GM12874 (cell line): ENCODE results near the gene CACNA1C.

Experiments
- TF ChIP-seq, protein P1 (sequence below): IDR thresholded peaks from 2 replicates; pipeline ENCODE4 v1.5.1; 2011; ENCODE audit warnings: low read depth, mild to moderate bottlenecking, control low read depth, low read length, moderate library complexity; ENCODE audit not compliant: insufficient read depth

Gene CACNA1C

DNA sequence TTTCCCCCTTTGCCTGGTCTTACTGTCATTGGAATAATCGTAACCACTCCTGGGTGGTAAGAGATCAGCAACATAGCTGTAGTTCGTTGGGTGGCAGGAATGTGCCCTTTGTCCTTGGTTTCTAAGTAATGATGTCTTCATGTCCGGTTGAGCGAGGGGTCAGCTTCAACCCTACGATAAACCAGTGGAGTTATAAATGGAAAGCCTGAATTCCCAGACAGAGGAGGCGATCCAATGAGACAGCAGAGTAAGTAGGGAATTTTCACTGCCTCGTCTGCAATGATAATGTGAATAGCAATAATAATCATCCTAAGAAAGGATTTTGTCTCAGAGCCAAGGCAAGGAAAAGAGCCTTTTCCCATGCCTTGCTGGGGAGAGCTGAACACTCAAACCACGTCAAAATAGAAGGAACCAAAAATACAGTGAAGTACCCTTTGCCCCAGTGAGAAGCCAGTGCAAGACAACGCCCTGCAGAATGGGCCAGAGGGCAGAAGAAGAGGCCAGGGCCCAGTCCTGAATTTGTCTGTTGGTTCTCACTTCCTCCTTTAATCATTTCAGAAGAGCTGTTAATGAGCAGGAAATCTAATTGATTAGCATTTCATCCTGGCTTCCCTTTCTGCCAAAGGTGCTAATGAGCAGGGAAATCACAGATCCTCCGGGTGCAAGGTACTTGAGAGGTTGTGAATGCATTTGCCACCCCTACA lies 330.7 kb downstream of the CACNA1C start:
- TF ChIP-seq, protein P1, sequence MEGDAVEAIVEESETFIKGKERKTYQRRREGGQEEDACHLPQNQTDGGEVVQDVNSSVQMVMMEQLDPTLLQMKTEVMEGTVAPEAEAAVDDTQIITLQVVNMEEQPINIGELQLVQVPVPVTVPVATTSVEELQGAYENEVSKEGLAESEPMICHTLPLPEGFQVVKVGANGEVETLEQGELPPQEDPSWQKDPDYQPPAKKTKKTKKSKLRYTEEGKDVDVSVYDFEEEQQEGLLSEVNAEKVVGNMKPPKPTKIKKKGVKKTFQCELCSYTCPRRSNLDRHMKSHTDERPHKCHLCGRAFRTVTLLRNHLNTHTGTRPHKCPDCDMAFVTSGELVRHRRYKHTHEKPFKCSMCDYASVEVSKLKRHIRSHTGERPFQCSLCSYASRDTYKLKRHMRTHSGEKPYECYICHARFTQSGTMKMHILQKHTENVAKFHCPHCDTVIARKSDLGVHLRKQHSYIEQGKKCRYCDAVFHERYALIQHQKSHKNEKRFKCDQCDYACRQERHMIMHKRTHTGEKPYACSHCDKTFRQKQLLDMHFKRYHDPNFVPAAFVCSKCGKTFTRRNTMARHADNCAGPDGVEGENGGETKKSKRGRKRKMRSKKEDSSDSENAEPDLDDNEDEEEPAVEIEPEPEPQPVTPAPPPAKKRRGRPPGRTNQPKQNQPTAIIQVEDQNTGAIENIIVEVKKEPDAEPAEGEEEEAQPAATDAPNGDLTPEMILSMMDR: no peak

DNA sequence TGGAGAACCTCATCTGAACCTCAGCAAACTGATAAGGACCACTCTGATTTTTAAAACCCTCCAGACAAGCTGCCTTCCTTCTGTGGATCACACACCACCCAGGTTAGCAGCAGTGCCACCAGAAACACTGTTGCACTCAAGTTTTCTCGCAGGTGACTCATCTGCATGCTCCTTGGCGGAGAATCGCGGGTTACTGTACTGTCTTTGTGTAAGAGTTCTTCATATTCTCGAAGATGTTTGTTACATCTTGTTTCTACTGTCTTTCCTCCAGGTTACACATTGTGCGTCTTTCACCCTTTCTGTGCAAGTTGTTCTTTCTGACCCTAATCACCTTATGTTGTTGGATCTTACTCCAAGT lies 331.2 kb downstream of the CACNA1C start:
- TF ChIP-seq, protein P1: no peak

DNA sequence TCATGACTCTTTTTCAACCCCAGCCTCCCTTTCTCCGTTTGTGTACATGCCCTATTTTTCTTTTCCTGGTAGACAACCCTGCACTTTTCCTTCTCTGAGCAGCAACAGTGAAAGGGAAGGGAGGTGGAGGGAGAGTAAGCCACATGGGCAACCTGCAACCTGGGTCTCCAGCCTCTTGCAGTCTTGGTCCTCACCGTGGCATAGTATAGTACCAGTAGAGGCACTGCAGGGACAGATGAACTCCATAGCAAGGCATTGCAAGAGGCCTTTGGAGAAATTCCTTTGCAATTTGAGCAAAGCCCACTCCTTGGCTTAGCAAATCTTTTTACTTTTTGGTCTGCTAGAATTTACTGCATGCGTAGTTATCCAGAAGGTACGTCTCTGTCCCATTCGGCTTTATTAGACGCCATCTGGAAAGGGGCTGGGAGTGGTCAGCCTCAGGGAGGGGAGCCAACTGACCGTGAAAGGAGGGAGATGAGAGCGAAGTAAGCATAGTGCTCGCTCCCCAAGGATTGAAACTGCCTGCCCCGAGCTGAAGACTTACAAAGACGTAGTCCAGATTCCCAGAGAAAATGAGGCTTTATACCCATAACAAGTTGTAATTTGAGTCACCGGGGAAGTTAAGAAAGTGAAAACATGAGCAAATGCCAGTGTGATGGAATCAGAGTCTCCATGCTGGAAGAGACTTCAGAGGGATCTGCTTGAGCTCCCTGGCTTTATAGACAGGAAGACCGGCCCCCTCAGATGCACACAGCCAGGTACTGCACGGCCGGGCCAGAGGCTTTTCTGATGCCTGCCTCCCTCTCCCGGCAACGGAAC lies 332.0 kb downstream of the CACNA1C start:
- TF ChIP-seq, protein P1: no peak

DNA sequence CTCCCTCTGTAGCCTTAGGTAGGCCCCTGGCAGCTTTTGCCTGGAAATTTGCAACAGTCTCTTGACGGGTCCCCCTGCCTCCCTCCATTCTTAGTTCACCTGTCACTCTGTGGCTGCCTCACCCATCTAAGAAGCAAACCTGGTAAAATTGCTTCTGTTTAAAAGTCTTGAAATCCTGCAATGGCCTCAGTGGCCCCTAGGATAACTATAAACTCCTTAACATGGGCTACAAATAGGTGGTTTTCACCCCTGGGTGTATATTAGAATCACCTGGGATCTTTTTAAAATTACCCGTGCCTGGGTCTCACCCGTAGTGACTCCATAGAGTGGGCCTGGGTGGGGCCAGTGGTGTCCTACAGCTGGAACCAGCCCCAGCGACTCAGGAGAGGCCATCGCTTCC lies 332.7 kb downstream of the CACNA1C start:
- TF ChIP-seq, protein P1: no peak

DNA sequence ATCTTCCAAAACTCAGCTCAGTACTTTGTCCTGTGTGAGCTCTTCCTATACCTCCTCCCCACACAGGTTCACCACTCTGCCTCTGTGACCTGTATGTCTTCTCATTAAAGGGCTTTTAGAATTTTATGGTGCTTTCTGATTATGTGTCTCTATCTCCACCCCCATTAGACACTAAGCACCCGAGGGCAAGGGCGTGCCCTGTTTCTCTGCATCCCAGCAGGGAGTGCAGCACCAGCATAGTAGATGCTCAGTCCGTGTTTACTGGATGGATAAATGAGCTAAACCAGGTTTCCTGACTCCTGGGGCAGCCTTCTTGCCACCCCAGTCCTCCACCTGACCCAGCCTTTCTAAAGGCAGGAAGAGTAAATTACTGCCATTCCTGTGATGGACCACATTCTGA lies 333.8 kb downstream of the CACNA1C start:
- TF ChIP-seq, protein P1: no peak

DNA sequence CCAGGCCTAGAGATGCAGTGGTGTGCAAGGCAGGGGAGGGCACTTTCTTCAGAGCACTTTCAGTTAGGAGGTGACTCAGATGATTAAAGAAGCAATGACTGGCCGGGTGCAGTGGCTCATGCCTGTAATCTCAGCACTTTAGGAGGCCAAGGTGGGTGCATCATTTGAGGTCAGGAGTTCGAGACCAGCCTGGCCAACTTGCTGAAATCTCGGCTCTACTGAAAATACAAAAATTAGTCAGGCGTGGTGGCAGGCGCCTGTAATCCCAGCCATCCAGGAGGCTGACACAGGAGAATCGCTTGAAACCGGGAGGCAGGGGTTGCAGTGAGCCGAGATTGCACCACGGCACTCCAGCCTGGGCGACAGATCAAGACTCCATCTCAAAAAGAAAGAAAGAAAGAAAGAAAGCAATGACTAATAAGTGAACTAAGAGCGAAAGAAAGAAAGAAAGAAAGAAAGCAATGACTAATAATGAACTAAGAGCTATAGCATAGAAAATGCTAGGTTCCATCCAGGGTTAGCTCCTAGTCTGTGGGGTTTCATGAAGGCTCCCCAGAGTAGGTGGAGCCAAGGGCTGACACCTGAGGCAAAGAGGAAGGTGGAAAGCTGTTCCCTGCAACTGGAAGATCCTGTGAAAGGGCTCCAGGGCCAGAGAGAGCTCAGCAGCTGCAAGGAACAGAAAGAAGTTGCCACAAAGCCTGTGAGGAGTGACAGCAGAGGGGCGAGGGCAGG lies 334.5 kb downstream of the CACNA1C start:
- TF ChIP-seq, protein P1: no peak
